Sigmoid colon (tissue), 4 donors: Measurements from ENCODE around the gene ERMAP.

Source experiments
- POLR2AphosphoS5 ChIP-seq, 4 donors: sonication (generic); formaldehyde crosslinking; IDR thresholded peaks; one replicate each; pipeline ENCODE4 v1.6.1; 2017; ENCODE audit warnings: antibody characterized with exemption in 4 of 4
- TF ChIP-seq, protein P1 (sequence below), 4 experiments: fragments of 450-650 bp in 3 of 4; fragments of 200-600 bp in 1 of 4; IDR thresholded peaks; one replicate each; pipeline ENCODE4 v1.5.1; 2016 to 2019; ENCODE audit warnings: antibody characterized with exemption in 4 of 4, mild to moderate bottlenecking in 3 of 4, moderate library complexity in 2 of 4

DNA sequence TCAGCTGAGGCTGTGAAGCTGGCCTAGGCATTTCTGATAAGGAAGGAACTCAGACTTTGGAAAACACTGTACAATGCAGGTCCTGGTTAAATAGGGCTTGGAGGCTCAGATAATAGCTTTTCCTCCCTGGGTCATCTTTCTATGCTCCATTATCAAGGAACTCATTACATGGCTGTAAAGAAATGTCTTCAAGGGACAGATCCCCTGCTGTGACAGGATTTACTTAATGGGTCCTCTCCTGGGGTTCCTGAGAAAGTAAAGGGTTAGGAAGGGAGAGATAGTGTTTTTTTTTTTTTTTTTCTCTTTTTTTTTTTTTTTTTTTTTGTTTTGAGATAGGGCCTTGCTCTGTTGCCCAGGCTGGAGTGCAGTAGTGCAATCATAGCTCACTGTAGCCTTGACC is 14.4 kb downstream of the ERMAP start:
- no peak for TF ChIP-seq POLR2AphosphoS5 (IDR thresholded peaks at IDR 0.05)
- TF ChIP-seq, protein P1, sequence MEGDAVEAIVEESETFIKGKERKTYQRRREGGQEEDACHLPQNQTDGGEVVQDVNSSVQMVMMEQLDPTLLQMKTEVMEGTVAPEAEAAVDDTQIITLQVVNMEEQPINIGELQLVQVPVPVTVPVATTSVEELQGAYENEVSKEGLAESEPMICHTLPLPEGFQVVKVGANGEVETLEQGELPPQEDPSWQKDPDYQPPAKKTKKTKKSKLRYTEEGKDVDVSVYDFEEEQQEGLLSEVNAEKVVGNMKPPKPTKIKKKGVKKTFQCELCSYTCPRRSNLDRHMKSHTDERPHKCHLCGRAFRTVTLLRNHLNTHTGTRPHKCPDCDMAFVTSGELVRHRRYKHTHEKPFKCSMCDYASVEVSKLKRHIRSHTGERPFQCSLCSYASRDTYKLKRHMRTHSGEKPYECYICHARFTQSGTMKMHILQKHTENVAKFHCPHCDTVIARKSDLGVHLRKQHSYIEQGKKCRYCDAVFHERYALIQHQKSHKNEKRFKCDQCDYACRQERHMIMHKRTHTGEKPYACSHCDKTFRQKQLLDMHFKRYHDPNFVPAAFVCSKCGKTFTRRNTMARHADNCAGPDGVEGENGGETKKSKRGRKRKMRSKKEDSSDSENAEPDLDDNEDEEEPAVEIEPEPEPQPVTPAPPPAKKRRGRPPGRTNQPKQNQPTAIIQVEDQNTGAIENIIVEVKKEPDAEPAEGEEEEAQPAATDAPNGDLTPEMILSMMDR (IDR thresholded peaks at IDR 0.05): no peak
